IPS-18a (cell line): ENCODE data around the gene DSCAM.

Experiments
- H3K27ac ChIP-seq: one replicate; pipeline ENCODE4 v1.5.1; 2013; ENCODE audit warnings: low read length
- H3K27me3 ChIP-seq: one replicate; pipeline ENCODE4 v1.6.1; 2013; ENCODE audit warnings: mild to moderate bottlenecking, low read length; ENCODE audit not compliant: control insufficient read depth, insufficient read depth
- H3K36me3 ChIP-seq: one replicate; pipeline ENCODE4 v1.6.1; 2013; ENCODE audit warnings: low read depth, low read length; ENCODE audit not compliant: control insufficient read depth
- H3K4me1 ChIP-seq: one replicate; pipeline ENCODE4 v1.6.1; 2013; ENCODE audit warnings: low read depth, low read length; ENCODE audit not compliant: control insufficient read depth
- H3K4me3 ChIP-seq: one replicate; pipeline ENCODE4 v1.5.1; 2013; ENCODE audit warnings: low read length
- H3K9ac ChIP-seq: one replicate; pipeline ENCODE4 v1.6.1; 2013; ENCODE audit warnings: mild to moderate bottlenecking, low read length, moderate library complexity
- H3K9me3 ChIP-seq: one replicate; pipeline ENCODE4 v1.6.1; 2013; ENCODE audit warnings: low read depth, low read length; ENCODE audit not compliant: control insufficient read depth

DSCAM gene

DNA sequence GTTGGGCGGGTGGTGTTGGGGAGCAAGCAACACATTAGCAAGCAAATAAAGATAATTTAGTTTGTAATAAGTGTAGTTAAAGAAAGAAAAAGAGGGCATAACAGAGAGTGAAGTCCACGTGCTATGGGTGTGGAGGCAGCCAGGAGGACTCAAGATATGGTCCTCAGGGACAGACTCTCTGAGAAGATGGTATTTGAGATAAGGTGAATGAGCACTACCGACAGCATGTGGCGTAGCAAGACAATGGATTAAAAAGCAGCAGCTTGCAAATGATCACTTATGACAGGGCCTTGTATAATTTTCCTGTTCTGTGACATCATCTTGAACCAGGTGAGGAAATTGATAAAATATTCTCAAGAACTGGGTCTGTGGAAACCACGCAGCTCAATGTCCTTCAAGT is 491.9 kb downstream of the DSCAM start:
- no peaks in the 10 kb centered on the region for H3K27me3 ChIP-seq
- H3K4me3 ChIP-seq = no peak overlapping the region
- no peaks in the 10 kb centered on the region for H3K4me1 ChIP-seq
- no peaks in the 10 kb centered on the region for H3K36me3 ChIP-seq
- H3K9me3 ChIP-seq = no peaks in the 10 kb centered on the region
- H3K27ac ChIP-seq = no peak overlapping the region
- H3K9ac ChIP-seq = no peak overlapping the region

DNA sequence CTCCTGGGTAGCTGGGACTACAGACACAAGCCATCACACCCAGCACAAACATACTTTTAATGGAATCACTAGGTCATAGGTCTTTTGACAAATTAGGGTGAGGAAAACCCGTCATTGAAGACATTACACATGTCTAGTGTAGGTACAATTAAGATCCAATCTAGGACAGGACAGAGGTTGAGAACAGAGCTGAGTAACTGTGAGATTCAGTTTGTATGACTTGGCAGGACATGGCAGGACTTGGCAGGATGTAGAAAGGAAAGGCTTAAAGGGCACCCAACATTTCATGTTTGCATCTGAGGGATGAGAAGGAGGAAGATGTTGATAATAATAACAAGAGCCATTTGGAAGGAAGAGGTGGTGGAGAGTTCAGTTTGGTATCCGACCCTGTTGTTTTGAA is 496.0 kb downstream of the DSCAM start:
- no peaks in the 10 kb centered on the region for H3K4me1 ChIP-seq
- H3K27ac ChIP-seq = no peak overlapping the region
- H3K27me3 ChIP-seq = no peaks in the 10 kb centered on the region
- no peaks in the 10 kb centered on the region for H3K36me3 ChIP-seq
- H3K4me3 ChIP-seq = no peak overlapping the region
- H3K9ac ChIP-seq = no peak overlapping the region
- H3K9me3 ChIP-seq = no peaks in the 10 kb centered on the region

DNA sequence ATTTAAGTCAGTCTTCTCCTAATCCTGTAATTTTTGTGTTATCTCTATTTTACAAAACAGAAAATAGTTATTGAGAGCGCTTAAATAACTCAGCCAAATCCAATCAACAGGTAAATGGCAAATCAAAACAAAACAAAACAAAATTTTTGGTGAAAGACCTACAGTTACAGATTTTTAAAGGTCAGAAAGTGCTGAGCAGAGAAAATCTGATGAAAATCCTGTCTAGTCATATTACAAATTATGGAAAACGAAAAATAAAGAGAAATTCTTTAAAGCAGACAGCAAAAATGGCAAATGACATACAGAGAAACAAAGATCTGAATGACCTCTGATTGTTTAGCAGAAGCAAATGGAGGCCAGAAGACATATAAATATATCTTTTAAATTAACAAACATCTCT is 497.4 kb downstream of the DSCAM start:
- Histone ChIP-seq H3K36me3 (no peaks in the 10 kb centered on the region), H3K4me1 (no peaks in the 10 kb centered on the region), H3K9ac (no peak overlapping the region), H3K9me3 (no peaks in the 10 kb centered on the region), H3K27ac (no peak overlapping the region), H3K27me3 (no peaks in the 10 kb centered on the region), H3K4me3 (no peak overlapping the region)

DNA sequence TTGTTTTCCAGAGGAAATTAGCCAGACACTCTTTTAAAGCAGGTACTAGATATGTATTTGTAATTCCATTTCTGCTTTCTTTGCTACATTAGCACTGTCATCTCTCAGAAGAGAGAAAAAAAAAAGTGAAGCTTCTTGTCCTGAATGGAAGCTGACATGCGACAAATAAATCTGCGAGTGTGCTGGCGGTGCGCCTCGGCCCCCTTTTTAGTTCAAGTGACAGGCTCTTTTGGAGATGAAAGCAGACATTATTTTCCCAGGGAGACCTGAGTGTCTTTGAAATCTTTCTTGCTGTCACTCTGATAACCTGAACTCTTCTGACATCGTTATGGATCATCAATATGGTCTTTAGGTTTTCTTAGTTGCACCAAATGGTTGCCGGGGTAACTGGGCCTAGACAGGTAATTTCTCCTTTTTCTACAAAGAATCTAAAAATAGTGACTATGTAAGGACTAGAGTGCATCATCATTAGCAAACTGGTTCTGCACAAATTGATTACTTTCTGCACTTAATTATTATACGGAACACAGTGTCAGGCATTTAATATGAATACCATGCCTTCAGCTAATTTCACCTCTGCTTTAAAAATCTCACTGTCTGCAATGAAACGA is 501.1 kb downstream of the DSCAM start:
- no peaks in the 10 kb centered on the region for H3K36me3 ChIP-seq
- no peak overlapping the region for H3K9ac ChIP-seq
- no peaks in the 10 kb centered on the region for H3K27me3 ChIP-seq
- peaks cover 4% of the 10 kb centered on the region for H3K4me1 ChIP-seq
- no peaks in the 10 kb centered on the region for H3K9me3 ChIP-seq
- H3K27ac ChIP-seq = no peak overlapping the region
- H3K4me3 ChIP-seq = no peak overlapping the region

DNA sequence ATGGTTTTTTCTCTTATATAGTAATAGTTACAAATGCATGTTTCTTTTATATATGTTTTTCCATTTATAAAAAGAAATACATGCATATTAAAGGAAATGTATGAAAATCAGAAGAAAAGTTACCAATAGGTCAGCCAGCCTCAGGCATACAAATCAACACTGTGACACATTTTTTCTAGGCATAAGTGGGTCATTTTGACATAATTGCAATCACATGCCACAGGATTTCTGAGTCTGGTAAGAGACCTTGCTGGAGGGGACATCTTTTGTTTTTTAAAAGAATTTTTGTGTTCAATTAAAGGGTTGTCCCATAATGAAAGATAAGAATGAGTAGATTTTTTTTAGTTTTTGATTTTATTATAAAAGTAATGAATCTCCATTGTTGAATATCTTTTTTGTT is 506.6 kb downstream of the DSCAM start:
- H3K27ac ChIP-seq = no peak overlapping the region
- no peak overlapping the region for H3K9ac ChIP-seq
- no peak overlapping the region for H3K4me3 ChIP-seq
- H3K36me3 ChIP-seq = no peaks in the 10 kb centered on the region
- H3K27me3 ChIP-seq = peaks cover 23% of the 10 kb centered on the region
- no peaks in the 10 kb centered on the region for H3K9me3 ChIP-seq
- H3K4me1 ChIP-seq = peaks cover 18% of the 10 kb centered on the region

DNA sequence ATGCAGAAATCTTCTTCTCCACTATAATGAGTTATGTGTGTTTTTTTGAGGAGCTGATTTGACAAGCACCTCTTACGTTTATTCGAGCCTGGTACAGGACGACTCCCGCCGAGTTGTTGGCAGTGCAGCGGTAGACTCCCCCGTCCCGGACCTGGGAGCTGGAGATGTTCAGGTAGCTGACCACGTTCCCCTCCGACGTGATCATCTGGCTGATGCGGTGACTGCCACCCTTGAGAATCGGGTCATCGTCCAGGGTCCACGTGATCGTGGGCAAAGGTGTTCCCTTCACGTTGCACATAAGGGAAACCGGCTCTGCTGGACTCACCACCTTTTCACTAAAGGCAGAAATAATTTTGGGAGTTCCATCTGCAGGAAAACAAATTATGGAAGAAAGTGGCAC is 507.9 kb downstream of the DSCAM start:
- peaks cover 34% of the 10 kb centered on the region for H3K27me3 ChIP-seq
- H3K4me1 ChIP-seq = peaks cover 23% of the 10 kb centered on the region
- H3K36me3 ChIP-seq = no peaks in the 10 kb centered on the region
- H3K9me3 ChIP-seq = no peaks in the 10 kb centered on the region
- H3K4me3 ChIP-seq = no peak overlapping the region
- no peak overlapping the region for H3K9ac ChIP-seq
- no peak overlapping the region for H3K27ac ChIP-seq

DNA sequence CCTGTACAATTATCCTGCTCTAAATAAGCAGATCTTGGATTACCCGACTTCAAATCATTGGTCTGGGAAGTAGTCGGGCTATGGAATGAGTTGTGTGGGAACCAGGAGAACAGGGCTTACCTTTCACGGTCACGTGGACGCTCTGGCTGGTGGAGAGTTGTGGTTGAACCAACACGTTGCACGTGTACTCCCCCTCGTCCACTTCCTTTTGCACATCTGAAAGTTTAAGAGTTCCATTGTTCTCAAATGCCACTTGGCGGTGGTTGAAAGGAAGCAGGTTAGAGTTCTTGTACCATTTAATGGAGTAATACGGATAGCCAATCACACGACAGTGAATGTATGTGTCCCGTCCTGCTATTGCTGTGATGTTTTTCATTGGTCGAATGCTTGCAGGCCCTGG is 509.0 kb downstream of the DSCAM start:
- H3K4me3 ChIP-seq = no peak overlapping the region
- no peak overlapping the region for H3K9ac ChIP-seq
- peaks cover 39% of the 10 kb centered on the region for H3K27me3 ChIP-seq
- H3K4me1 ChIP-seq = peaks cover 23% of the 10 kb centered on the region
- H3K27ac ChIP-seq = no peak overlapping the region
- no peaks in the 10 kb centered on the region for H3K36me3 ChIP-seq
- no peaks in the 10 kb centered on the region for H3K9me3 ChIP-seq

DNA sequence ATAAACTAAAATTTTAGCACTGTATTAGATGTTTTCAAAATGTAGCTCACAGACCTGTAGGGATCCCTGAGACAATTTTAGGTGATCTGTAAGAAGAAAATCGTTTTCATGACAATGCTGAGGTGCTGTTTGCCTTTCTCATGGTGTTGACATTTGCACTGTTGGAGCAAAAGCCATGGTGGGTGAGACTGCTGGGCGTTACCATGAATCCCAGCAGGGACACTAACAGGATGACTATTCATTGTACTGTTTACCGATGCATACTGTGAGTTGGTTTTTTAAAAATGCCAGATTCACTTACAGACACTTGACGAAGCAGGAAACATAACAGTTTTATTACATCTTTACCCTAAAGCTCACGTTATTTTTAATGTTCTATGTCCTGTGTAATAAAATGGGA is 511.3 kb downstream of the DSCAM start:
- no peak overlapping the region for H3K9ac ChIP-seq
- H3K9me3 ChIP-seq = no peaks in the 10 kb centered on the region
- peaks cover 46% of the 10 kb centered on the region for H3K27me3 ChIP-seq
- no peaks in the 10 kb centered on the region for H3K36me3 ChIP-seq
- H3K27ac ChIP-seq = no peak overlapping the region
- H3K4me1 ChIP-seq = peaks cover 18% of the 10 kb centered on the region
- H3K4me3 ChIP-seq = peak overlapping the region; percentile 32

DNA sequence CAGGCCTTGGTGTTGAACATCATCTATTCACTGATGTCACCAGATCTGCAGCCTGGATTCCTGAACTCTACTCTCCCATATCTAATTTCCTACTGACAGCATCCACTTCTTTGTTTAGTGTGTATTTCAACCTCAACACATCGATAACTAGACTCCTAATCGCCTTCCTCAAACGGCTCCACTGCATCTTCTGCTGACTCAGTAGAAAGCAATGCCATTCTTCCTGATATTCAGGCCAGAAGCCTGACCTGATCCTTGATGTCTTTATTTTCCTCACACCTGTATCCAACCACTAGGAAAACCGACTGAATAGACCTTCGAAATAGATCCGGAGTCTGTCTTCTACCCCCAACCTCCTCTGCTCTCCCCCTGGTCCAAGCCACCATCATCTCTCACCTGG is 512.8 kb downstream of the DSCAM start:
- Histone ChIP-seq H3K4me3 (no peak overlapping the region), H3K9me3 (no peaks in the 10 kb centered on the region), H3K36me3 (no peaks in the 10 kb centered on the region), H3K27me3 (peaks cover 46% of the 10 kb centered on the region), H3K27ac (no peak overlapping the region), H3K4me1 (peaks cover 18% of the 10 kb centered on the region), H3K9ac (no peak overlapping the region)

DNA sequence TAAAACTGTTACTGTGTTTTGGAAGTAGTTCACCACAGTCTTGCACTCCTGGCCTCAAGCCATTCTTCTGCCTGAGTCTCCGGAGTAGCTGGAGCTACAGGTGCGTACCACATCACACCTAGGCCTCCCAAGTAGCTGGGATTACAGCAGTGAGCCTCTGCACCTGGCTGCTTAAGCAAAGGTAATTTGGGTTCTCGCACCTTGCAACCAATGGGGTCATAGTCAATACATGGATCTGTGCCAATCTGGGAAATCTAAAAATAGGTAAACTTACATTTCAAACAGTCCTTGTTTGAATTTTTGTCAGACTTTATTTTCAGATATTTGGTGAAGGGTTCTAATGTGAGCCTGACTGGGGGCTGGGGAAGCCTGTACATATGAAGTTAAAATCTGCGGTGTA is 513.2 kb downstream of the DSCAM start:
- Histone ChIP-seq H3K9ac (no peak overlapping the region), H3K36me3 (no peaks in the 10 kb centered on the region), H3K27me3 (peaks cover 46% of the 10 kb centered on the region), H3K9me3 (no peaks in the 10 kb centered on the region), H3K4me1 (peaks cover 18% of the 10 kb centered on the region), H3K27ac (no peak overlapping the region), H3K4me3 (no peak overlapping the region)

DNA sequence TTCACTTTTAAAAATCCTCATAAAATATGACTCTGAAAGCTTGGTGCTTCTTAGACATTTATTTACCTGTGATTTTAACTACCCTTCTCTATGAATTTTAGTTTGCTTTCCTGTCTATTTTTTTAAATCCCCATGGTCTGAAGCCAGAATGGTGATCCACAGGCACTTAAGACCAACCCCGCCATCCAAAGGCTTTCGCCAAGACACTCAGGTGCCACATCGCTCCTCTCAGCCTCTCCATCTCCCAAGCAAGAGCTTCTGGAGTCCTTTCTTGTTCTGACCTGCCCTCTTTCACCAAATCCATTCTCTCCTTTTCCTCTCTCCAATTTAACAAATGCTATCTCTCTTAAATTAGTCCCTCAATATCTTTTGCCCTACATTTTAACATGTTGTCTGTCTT is 515.2 kb downstream of the DSCAM start:
- Histone ChIP-seq H3K9me3 (peaks cover 5% of the 10 kb centered on the region), H3K9ac (no peak overlapping the region), H3K27me3 (peaks cover 34% of the 10 kb centered on the region), H3K4me3 (no peak overlapping the region), H3K27ac (no peak overlapping the region), H3K4me1 (peaks cover 18% of the 10 kb centered on the region), H3K36me3 (no peaks in the 10 kb centered on the region)

DNA sequence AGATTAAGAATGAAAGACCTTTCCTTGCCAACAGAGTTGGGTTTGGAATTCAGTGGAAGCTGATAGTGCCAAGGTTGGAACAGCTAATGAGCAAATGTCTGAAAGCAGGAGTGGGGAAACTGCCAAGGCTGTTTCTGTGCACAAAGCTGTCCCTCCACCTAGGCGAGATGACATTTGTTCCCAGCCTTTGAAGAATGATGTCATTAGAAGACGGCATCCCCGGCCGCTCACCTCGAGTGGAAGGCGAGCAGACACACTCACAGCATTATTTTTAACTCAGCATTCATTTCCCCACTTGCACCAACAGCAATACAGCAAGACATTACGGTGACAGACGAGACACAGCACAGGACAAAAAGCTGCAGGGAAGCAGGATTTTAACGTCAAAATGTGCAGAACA is 515.8 kb downstream of the DSCAM start:
- H3K27ac ChIP-seq = no peak overlapping the region

More for the DNA sequence above, 515.8 kb downstream of the DSCAM start:
- H3K4me3 ChIP-seq = no peak overlapping the region
- H3K9ac ChIP-seq = no peak overlapping the region
- peaks cover 27% of the 10 kb centered on the region for H3K27me3 ChIP-seq
- H3K36me3 ChIP-seq = no peaks in the 10 kb centered on the region
- H3K4me1 ChIP-seq = peaks cover 12% of the 10 kb centered on the region
- H3K9me3 ChIP-seq = peaks cover 5% of the 10 kb centered on the region
